Stimulated activated CD8-positive, alpha-beta memory T cell treated with anti-CD3 and anti-CD28 coated beads, Interleukin-12 subunit alpha, Interleukin-12 subunit beta, amount 100 ng/mL, for 4 hours (primary cell): ENCODE measurements around the gene ASB9.
"Not testable (repeated sequence)": the region's sequence is repeated elsewhere in the genome, so short reads cannot be mapped to it uniquely, and the experiment has no call there.

ENCODE experiments used
- DNase-seq: peaks from one replicate; pipeline ENCODE4 v3.0.0-alpha.2; 2020; ENCODE audit warnings: low read depth

Gene ASB9, protein sequence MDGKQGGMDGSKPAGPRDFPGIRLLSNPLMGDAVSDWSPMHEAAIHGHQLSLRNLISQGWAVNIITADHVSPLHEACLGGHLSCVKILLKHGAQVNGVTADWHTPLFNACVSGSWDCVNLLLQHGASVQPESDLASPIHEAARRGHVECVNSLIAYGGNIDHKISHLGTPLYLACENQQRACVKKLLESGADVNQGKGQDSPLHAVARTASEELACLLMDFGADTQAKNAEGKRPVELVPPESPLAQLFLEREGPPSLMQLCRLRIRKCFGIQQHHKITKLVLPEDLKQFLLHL

DNA sequence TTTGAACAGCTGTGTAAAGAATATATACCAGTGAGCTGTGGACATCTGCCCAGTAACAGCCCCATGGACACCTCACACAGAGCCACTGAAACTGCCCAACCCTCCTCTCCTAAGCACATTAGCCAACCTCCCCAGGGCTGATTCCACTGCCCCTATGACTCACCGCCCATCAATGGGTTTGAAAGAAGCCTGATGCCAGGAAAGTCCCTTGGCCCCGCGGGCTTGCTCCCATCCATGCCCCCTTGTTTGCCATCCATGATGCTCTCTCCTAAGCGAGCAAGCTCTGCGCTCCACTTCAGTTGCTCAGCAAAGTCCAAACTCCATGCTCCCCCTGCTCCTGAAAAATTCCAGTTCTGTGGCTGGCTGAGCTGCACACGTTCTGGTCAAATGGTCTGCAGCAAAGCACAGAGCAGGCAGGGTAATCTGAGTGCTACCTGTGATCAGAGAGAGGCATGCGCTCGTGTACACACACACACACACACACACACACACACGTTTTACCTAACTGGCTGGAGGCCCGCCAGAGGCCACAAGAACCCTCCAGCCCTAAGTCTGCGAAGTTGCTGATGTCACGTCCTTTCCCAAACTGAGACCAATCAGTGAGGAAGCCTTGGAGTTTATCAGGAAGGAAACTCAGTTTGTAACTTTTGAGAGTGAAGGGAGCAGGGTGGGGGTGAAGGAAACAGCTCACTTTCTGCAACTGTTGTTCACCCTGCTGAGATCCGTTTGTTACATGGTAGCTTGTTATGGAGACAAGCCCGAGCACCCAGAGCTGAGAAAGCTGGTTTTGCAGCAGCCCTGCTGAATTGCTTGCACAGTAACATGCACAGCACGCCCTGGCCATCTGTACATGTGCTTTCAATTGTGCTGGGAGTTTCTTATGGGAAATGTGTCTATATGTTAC lies at the start of gene ASB9:
Gene ASB9, minus strand, starts transcription at position 466 of the 904 bp plus-strand sequence. Its CDS starts 209 bp downstream, at position 257.
- DNase-seq: no peak

DNA sequence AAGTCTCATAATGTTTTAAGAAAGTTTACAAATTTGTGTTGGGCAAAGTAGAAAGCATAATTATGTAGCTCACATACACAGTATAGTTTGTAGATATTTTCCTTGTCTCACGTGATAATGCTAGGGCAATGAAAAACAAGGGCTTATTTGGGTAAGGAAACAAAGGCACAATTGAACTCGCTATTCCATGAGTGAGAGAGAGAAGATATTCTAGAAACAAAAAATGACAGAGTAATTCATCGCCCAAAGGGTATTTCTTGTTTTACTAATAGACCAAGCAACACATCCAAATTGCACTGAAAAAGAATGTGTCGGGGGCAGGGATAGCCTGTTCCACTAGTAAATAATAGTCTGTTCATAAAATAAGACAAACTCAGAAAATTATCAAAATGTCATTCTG lies 49.2 kb upstream of the ASB9 start:
- no peak for DNase-seq

DNA sequence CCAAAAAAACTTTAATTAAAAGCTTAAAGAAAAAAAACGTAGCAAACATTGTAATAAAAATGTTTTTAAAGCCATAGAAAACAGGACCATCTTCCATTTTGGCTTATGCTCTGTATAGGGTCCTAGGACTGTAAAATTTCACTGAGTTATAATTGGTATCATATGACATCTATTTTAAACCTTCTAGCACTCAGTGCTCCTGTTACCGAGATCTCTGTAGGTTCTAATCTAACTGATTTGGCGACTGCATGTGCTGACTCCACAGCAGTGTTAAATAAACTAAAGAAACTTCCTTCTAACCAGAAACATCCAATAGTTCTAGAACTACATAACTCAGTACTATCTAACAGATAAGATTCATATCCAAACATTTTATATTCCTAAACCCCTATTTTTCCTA lies 45.6 kb upstream of the ASB9 start, which contains the start of gene ASB11:
Gene ASB11, minus strand, starts transcription at position 132 of the 400 bp plus-strand sequence. Its CDS starts 35 bp downstream, at position 97.
- no peak for DNase-seq

DNA sequence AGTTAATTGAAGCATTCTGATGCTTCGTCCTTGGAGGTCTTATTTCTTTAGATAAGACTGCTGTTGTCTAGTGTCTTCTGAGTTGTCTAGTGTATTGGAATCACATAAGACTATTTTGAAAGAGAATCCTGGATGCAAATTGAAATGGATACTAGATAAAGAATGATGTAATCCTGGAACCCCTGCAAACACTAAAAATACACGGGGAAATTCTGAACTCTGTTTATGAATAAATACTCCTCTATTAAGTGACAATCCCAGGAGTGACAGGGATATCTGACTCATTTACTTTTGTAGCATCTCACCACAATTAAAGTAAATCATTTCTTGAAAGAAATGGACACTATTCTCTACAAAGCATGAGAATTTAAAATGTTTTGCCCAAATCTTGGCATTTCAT lies 44.6 kb upstream of the ASB9 start:
- DNase-seq: no peak

DNA sequence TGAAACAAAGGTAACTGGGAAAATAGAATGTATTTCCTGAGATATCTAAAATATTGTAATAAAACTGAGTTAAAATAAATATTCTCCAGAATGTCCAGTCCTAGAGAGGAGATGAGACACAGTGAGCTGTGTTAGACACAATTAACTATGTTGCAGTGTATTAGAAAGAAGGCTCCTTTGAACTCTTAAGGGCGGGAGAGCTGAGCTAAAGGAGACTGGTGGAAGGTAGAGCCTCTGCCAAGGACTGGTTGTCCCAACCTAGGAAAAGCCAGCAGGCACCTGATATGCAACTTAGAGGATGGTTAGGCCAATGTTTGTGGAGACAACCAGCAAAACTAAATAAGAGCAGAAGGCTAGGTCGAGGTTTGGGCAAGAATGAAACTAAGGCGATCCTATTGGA lies 41.2 kb upstream of the ASB9 start:
- no peak for DNase-seq

DNA sequence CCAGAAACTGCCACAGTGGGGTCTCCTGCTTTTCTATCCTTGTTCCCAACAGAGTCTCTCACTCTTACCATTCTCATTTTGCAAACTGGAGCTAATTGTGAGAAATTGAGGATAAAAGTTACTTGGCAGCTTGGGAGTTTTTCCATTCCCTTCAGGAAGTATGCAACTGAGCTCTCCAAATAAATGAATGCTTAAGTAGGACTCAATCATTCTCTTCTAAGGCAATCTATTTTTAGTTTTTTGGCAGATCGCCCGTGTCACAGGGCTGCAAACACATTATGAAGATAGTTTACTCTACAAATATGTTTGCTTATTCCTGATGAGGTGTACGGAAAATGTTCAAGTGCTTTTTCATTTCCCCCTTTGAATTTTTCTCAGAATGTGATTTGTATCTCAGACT lies 40.2 kb upstream of the ASB9 start:
- no peak for DNase-seq

DNA sequence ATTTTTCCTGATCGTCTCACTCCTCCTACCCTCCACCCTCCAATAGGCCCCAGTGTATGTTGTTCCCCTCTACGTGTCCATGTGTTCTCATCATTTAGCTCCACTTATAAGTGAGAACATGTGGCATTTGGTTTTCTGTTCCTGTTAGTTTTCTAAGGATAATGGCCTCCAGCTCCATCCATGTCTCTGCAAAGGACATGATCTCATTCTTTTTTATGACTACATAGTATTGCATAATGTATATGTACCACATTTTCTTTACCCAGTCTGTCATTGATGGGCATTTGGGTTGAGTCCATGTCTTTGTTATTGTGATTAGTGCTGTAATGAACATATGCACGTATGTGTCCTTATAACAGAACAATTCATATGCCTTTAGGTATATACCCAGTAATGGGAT lies 36.0 kb upstream of the ASB9 start:
- DNase-seq: not testable (repeated sequence)

DNA sequence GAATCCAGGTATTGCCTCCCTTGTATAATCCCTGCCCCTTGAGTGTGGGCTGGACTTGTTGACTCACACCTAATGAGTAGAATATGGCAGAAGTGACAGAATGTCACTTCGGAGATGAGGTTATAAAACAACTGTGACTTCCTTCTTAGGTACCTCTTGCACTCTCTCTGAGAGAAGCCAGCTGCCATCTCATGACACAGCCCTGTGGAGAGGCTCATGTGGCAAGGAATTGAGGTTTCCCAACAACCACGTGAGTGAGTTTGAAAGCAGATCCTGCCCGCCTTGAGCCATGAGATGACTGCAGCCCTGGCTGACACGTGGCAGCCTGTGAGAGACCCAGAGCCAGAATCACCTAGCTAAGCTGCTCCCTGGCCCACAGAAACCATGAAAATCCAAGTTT lies 32.0 kb upstream of the ASB9 start:
- no peak for DNase-seq

DNA sequence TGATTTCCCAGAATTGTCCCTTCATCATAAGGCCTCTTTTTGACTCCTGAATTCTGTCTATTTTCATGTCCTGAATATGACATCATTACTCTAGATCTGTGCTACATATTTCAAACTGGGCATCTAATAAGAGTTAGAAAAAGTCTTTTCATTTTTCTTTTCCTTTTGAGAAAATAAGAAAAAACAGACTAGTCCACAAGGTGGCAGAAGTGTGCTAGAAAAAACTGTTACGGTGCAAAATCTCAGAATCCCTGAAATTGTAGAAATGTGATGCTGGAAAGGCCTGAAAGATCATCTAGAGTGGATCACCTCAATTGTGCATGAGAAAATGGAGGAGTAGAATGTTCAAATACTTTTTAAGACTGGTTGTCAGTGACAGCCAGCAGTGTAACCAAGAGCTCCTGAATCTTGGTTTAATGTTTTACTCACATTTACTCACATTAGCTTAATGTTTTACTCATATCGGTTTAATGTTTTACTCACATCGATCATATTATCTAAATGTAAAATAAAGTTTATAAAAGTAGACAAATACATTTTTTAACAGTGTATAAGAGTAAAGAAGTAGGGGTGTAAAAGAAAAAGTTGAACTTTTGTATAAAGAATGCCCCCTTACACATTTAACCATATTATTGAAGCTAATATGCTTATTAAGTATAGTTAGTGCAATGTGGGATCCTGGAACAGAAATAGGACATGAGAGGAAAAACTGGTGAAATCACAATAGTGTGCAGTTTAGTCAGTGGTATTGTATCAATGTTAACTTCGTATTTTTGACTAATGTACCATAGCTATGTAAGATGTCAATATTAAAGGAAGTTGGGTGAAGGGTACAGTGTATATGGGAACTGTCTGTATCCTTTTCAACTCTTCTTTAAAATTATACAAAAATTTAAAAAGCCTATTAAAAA lies 30.3 kb upstream of the ASB9 start:
- DNase-seq: no peak

DNA sequence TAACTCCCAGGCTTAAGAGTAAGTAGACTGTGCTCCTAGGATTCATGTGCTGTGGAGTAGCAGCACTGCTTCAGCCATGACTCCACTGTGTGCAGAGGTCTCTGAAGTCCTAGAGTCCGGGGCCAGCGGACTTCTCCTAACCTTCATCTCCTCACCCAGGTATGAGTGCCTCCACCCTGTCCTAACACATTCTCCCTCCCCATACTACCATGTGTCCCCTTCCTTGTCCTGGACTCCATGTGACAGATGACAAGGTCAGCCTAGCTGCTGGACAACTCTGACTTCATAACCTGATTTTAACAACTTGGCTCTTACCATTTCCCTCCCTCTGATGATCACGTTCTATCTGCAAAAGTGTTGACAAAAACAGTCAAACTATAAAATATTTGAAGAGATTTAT lies 28.9 kb upstream of the ASB9 start:
- DNase-seq: no peak

DNA sequence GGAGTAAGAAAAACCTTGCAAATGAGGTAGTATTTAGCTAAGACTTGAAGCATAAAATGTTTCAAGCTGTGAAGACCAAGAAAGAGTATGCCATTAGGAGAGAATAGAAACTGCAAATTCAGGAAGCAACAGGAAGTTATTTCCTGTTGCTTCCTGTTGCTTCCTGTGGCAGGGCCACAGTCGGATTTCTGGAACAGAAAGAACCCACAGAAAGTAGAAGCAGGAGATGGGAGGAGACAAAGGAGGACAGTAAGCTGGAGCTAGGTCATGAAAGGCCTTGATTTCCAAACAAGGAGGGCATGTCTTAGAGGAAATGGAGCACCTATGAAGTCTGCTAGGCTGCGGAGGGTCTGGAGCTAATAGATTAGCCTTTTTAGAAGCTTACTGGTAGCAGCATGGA lies 28.3 kb upstream of the ASB9 start:
- DNase-seq: no peak

DNA sequence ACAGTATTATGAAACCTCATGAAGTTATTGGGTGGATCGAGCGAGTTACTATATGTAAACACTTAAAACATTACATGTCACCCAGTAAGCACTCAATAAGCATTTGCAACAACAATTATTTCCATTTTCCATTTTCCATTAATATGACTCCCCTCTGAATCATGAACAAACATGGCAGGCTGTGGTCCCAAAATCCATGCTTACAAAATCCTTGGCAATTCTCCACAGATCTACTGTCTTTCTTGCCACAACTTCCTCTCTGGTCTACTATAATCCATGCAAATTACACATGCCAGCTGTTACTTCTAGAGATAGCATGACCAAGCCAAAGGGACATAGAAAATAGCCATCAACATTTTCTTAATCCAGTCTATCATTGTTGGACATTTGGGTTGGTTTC lies 23.6 kb upstream of the ASB9 start:
- no peak for DNase-seq

DNA sequence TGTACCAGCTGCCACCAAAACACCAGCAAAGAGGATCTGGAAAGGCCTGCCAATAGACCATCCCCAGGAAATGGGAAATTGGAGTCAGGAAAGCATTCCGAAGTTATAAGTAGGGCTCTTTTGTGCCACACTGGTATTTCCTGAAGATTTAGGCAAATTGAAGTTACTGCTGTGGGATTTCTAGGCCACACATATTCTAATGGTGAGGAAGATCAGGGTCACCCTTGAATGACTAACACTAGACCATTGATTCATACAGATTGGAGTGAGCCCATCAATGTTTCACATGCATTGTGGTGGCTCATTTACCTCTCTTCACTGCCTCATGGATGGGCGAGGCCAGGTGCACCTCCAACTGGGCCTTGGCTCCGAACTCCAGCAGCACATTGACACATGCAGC lies 23.0 kb upstream of the ASB9 start:
- DNase-seq: no peak

DNA sequence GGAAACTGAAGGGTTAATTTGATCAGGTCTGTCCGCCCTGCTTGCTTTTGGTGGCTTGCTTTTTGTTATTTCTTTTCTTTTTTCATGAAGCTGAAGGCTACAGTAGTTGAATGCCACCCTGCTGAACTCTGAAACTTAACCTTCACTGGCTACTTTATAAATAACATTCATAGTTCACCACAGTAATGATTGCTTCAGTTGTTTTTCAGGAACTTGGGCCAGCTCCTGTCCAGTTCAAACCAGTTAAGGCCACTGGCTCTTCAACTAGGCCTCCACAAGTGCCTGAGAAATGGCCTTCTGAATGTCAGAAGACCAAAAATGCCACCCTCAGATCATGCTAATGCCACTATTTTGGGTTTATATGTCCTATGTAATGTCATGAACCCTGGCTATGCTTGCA lies 7.7 kb upstream of the ASB9 start:
- no peak for DNase-seq

DNA sequence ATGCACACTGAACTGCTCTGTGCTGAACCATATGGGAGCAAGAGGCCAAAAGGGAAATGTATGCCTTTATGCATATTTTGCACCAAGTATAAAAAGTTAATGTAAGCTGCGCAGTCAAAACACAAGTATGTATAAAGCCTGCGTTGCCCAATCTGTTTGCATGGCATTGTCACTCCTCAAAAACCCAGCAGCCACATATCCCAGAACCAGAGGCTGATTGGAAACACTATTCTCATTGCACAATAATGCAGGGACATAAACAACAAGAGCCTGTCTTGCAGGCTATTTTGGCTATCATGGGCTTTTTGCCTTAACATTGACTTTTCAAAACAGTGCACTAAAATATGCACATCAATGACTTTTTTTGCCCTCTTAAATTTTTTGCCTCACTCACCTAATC lies 5.1 kb upstream of the ASB9 start:
- DNase-seq: no peak

DNA sequence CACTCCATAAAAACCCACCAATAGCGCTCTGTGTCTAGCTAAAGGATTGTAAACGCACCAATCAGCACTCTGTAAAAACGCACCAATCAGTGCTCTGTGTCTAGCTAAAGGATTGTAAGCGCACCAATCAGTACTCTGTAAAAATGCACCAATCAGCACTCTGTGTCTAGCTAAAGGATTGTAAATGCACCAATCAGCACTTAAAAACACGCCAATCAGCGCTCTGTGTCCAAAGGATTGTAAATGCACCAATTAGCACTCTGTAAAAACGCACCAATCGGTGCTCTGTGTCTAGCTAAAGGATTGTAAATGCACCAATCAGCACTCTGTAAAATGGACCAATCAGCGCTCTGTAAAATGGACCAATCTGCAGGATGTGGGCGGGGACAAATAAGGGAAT lies 3.4 kb upstream of the ASB9 start:
- not testable (repeated sequence) for DNase-seq

DNA sequence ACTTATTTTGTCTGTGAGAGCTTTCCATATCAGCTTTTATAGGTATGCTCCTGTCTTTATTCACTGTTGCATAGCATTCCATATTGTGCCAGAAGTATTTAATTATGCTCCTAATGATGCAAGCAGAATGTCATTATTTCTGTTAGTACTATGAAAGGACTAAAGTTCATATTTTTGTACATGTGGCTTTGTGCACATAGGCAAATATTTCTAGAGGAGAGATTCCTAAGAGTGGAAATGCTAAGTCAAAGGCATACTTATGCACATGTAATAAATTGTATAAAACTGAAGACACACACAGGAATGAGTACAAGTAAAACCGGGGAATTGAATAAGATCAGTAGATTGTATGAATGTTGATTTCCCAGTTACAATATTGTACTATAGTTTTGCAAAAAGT lies 1.9 kb upstream of the ASB9 start:
- DNase-seq: no peak

DNA sequence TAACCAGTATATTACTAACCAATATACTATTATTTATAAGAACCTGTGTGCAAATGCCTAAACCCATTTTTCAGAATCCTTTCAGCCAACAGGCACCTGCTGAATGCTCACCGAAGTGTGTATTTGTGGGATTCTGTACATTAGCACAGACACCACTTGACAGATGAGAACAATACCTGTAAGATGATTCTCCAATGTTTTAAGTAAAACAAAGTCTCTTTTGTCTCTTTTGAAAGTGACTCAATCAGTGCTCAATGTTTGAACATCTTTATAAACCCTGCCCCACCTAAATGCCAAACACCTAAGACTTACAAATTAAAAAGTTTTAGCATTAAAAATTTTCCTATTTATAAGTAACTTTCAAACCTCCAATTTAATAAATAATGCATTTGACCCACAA lies 763 bp downstream of the ASB9 start:
- no peak for DNase-seq

DNA sequence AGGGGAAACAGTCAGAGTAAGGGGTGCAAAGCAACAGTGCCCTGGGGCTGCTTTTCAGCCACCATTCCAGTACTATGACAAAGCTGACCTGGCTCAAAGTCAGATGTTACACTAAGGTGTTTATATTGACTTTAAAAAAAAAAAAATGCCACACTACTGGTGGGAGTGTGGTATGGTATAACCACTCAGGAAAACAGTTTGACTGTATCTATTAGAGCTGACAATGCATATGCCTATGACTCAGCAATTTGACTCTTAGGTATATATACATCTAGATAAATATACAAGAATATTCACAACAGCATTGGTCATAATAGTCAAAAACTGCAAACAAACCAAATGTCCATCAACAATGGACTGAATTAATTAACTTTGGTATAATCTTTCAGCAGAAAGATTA lies 15.0 kb downstream of the ASB9 start:
- no peak for DNase-seq

DNA sequence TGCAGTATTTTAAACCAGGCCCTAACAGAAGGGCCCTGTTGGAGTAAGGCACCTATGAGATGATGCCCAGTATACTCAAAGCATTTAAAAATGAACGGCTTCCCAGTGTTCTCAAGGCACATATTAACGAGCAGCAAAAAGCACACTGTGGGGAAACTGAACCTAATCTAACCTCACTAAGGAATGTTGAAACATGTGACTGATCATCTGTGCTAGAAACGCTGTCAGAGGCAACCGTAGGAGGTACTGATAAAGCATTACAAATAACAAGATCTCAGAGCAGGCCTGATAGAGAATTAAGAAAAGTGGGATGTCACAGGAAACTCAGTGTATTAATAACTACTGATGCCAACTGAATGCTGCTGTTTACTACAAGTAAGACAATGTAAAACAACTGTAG lies 24.0 kb downstream of the ASB9 start:
- DNase-seq: no peak

DNA sequence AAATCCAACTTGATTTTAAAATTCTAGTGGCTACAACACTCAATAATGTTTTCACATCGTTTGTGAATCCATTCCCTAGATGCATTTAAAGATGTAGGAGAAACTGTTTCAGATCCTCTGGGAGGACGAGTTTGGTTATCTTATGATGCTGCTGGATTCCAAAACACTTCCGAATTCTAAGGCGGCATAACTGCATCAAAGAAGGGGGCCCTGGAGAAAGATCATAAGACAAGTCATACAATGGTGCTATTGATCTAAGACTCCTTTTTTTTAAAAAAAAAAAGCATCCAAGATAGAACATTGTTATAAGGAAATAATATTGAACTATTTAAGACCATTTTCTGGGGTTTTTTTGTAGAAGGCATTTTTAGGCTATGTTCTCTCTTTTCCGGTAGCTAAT lies 25.5 kb downstream of the ASB9 start:
- no peak for DNase-seq

DNA sequence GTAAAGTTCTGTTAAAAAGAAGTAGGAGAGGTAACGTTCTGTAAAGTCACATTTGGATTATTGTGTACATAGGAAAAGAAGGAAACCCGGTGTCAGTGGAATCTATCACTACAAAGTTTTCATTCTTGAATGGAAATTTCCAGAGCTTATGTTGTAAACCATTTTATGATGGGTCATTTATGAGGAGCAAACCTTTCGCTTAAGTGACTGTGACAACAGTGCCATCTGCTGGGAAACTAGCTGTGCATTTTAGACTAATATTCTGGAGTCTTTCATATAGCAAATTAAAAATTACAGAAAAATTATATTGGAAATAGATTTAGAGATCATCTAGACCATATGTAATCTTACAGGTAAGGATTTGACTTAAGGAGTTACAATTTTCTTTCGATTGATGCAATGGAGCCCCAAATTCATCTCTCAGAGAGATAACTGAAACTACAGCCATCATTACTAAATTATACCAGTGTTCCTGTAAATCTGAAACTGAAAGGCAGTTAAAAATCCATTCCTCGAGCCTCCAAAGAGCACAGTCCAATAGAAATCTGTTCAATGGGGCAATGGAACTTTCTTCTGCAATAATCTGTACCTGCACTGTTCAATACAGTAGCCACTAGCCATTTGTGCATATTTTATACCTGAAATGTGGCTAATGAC lies 26.9 kb downstream of the ASB9 start:
- DNase-seq: no peak
